MM.1S (cell line): ENCODE data around the gene GABRB2.

ENCODE experiments used
- DNase-seq: peaks from one replicate; pipeline ENCODE4 v3.0.0-alpha.2; 2015
- H2AFZ ChIP-seq: fragments of 300-600 bp; sonication (generic); 2 replicates; pipeline ENCODE4 v1.6.0; 2016; ENCODE audit warnings: antibody characterized with exemption, low read length
- H3F3A ChIP-seq: fragments of 300-600 bp; sonication (generic); 2 replicates; pipeline ENCODE4 v1.6.1; 2016; ENCODE audit warnings: mild to moderate bottlenecking, antibody characterized with exemption, low read length, moderate library complexity, mixed read lengths; ENCODE audit not compliant: insufficient read depth
- H3K27ac ChIP-seq: fragments of 300-600 bp; sonication (generic); 2 replicates; pipeline ENCODE4 v1.5.1; 2016; ENCODE audit warnings: mild to moderate bottlenecking, low read length
- H3K27me3 ChIP-seq: fragments of 300-600 bp; sonication (generic); replicated peaks from 2 replicates; pipeline ENCODE4 v1.6.0; 2016; ENCODE audit warnings: low read length; ENCODE audit not compliant: insufficient read depth
- H3K36me3 ChIP-seq: fragments of 300-600 bp; sonication (generic); replicated peaks from 2 replicates; pipeline ENCODE4 v1.6.1; 2016; ENCODE audit warnings: mild to moderate bottlenecking, low read length, mixed read lengths; ENCODE audit not compliant: insufficient read depth
- H3K4me1 ChIP-seq: fragments of 300-600 bp; sonication (generic); 2 replicates; pipeline ENCODE4 v1.6.1; 2016; ENCODE audit warnings: low read length, mixed read lengths
- H3K4me2 ChIP-seq: fragments of 300-600 bp; sonication (generic); 2 replicates; pipeline ENCODE4 v1.6.0; 2016; ENCODE audit warnings: low read depth, low read length
- H3K4me3 ChIP-seq: fragments of 300-600 bp; sonication (generic); 2 replicates; pipeline ENCODE4 v1.5.1; 2016; ENCODE audit warnings: low read length, mixed read lengths
- H3K79me2 ChIP-seq: fragments of 300-600 bp; sonication (generic); 2 replicates; pipeline ENCODE4 v1.6.1; 2016; ENCODE audit warnings: mixed run types, low read length, mixed read lengths
- H3K9ac ChIP-seq: fragments of 300-600 bp; sonication (generic); 2 replicates; pipeline ENCODE4 v1.6.1; 2016; ENCODE audit warnings: low read length, mixed read lengths
- H3K9me2 ChIP-seq: fragments of 300-600 bp; sonication (generic); replicated peaks from 2 replicates; pipeline ENCODE4 v1.6.1; 2016; ENCODE audit warnings: mild to moderate bottlenecking, low read length, mixed read lengths; ENCODE audit not compliant: insufficient read depth
- H3K9me3 ChIP-seq: fragments of 300-600 bp; sonication (generic); replicated peaks from 2 replicates; pipeline ENCODE4 v1.6.1; 2016; ENCODE audit warnings: mild to moderate bottlenecking, low read length, mixed read lengths; ENCODE audit not compliant: insufficient read depth
- H4K20me1 ChIP-seq: fragments of 300-600 bp; sonication (generic); 2 replicates; pipeline ENCODE4 v1.6.1; 2016; ENCODE audit warnings: mild to moderate bottlenecking, low read length, moderate library complexity, mixed read lengths; ENCODE audit not compliant: insufficient read depth
- CTCF ChIP-seq: fragments of 300-600 bp; sonication (generic); IDR thresholded peaks from 2 replicates; pipeline ENCODE4 v1.5.1; 2016; ENCODE audit warnings: antibody characterized with exemption, low read length, mixed read lengths
- EZH2 ChIP-seq: fragments of 300-600 bp; sonication (generic); optimal IDR thresholded peaks from 2 replicates; pipeline ENCODE3; 2017; ENCODE audit warnings: low read depth, mild to moderate bottlenecking, antibody characterized with exemption, low read length, mixed read lengths
- EZH2phosphoT487 ChIP-seq: fragments of 300-600 bp; sonication (generic); IDR thresholded peaks from 2 replicates; pipeline ENCODE4 v1.6.1; 2018; ENCODE audit warnings: antibody characterized with exemption, low read length

GABRB2 gene

GRCh38 chr5:161546470-161547301 is at the start of gene GABRB2:
Gene GABRB2, minus strand, starts transcription at chr5:161546725. Its CDS starts 82 bp downstream, at chr5:161546643.
- no peaks in the 10 kb centered on the region for H4K20me1 ChIP-seq
- no peaks in the 10 kb centered on the region for H3K9me3 ChIP-seq
- H2AFZ ChIP-seq: peak within 1 kb of the TSS; percentile 93
- peak; percentile 83 for DNase-seq
- H3K4me1 ChIP-seq: peaks cover 4% of the 10 kb centered on the region; the same call in 1 of the 2 replicates
- H3K27me3 ChIP-seq: no peaks in the 10 kb centered on the region
- no peak for TF ChIP-seq EZH2
- no peaks in the 10 kb centered on the region for H3K36me3 ChIP-seq
- peak within 1 kb of the TSS; percentile 70 for H3K4me3 ChIP-seq
- no peaks in the 10 kb centered on the region for H3K79me2 ChIP-seq
- peak within 1 kb of the TSS; percentile 80 for H3K4me2 ChIP-seq
- H3K9me2 ChIP-seq: no peaks in the 10 kb centered on the region
- no peak within 1 kb of the TSS for H3K27ac ChIP-seq
- 0 out of 2 replicates have a peak, but pooled peaks cover 2% of the 10 kb centered on the region for H3F3A ChIP-seq
- H3K9ac ChIP-seq: peak within 1 kb of the TSS; percentile 31; the same call in 1 of the 2 replicates

GRCh38 chr5:161585798-161586197 is 39.3 kb upstream of the GABRB2 start:
- TF ChIP-seq CTCF: no peak
- no peak for TF ChIP-seq EZH2phosphoT487
- TF ChIP-seq EZH2: no peak
- no peaks in the 10 kb centered on the region for H3K9me2 ChIP-seq
- no peak overlapping the region for H3K27ac ChIP-seq
- no peaks in the 10 kb centered on the region for H3K9me3 ChIP-seq
- no peak overlapping the region for H3K9ac ChIP-seq
- H3K4me3 ChIP-seq: no peak overlapping the region
- peak overlapping the region; percentile 19; the same call in 1 of the 2 replicates for H3K4me2 ChIP-seq
- peaks cover 11% of the 10 kb centered on the region for H3K4me1 ChIP-seq
- no peak overlapping the region for H2AFZ ChIP-seq
- H3K27me3 ChIP-seq: no peaks in the 10 kb centered on the region
- no peaks in the 10 kb centered on the region for H3K79me2 ChIP-seq
- H4K20me1 ChIP-seq: no peaks in the 10 kb centered on the region
- 0 out of 2 replicates have a peak, but pooled peaks cover 7% of the 10 kb centered on the region for H3F3A ChIP-seq
- DNase-seq: peak; percentile 42
- no peaks in the 10 kb centered on the region for H3K36me3 ChIP-seq

- no peaks in the 10 kb centered on the region for H3K9me2 ChIP-seq
- no peak overlapping the region for H2AFZ ChIP-seq
- no peak overlapping the region for H3K4me2 ChIP-seq
- DNase-seq: no peak
- no peaks in the 10 kb centered on the region for H3K36me3 ChIP-seq
- H3K79me2 ChIP-seq: no peaks in the 10 kb centered on the region
- no peak overlapping the region for H3K9ac ChIP-seq
- H3K4me3 ChIP-seq: no peak overlapping the region
- TF ChIP-seq CTCF (no peak), EZH2phosphoT487 (no peak), EZH2 (no peak)
- 0 out of 2 replicates have a peak, but pooled peaks cover 7% of the 10 kb centered on the region for H3F3A ChIP-seq
- H3K4me1 ChIP-seq: peaks cover 7% of the 10 kb centered on the region
- no peaks in the 10 kb centered on the region for H3K9me3 ChIP-seq
- no peaks in the 10 kb centered on the region for H4K20me1 ChIP-seq
- no peak overlapping the region for H3K27ac ChIP-seq
- no peaks in the 10 kb centered on the region for H3K27me3 ChIP-seq
Measured at GRCh38 chr5:161580621-161581020, 34.1 kb upstream of the GABRB2 start.

GRCh38 chr5:161572914-161573313 is 26.4 kb upstream of the GABRB2 start:
- Histone ChIP-seq H3K4me1 (no peaks in the 10 kb centered on the region), H3K9me3 (no peaks in the 10 kb centered on the region), H3K27ac (no peak overlapping the region), H3K4me3 (no peak overlapping the region), H3K27me3 (no peaks in the 10 kb centered on the region), H3K79me2 (no peaks in the 10 kb centered on the region), H4K20me1 (no peaks in the 10 kb centered on the region), H3K36me3 (no peaks in the 10 kb centered on the region), H3K4me2 (no peak overlapping the region), H3F3A (no peaks in the 10 kb centered on the region), H3K9me2 (no peaks in the 10 kb centered on the region), H3K9ac (no peak overlapping the region), H2AFZ (no peak overlapping the region)
- DNase-seq: no peak
- no peak for TF ChIP-seq CTCF
- TF ChIP-seq EZH2phosphoT487: no peak
- no peak for TF ChIP-seq EZH2
